Activated CD4-positive, alpha-beta T cell treated with anti-CD3 and anti-CD28 coated beads for 36 hours (primary cell): ENCODE results near the gene IVNS1ABP. TPM values are rescaled to one million over a fixed set of nuclear protein-coding genes. Genes with fewer than 3 reads are reported as not detected.
A peak's percentile ranks its signal among the peaks of the same experiment; 100 is the strongest.

ENCODE experiments used
- ATAC-seq: fragments of 200-7000 bp; cut with Tn5 transposase; one replicate; pipeline ENCODE4 v1.10.0; 2021; ENCODE audit warnings: mild to moderate bottlenecking, moderate library complexity
- CTCF ChIA-PET: fragments of 350-600 bp; sonication (Branson Sonifier 250); formaldehyde crosslinking; loops from one replicate; lab custom pipeline; 2021; ENCODE audit warnings: antibody characterized with exemption; lab: Charles Lee
- POLR2A ChIA-PET: fragments of 350-600 bp; sonication (Branson Sonifier 250); formaldehyde crosslinking; loops from one replicate; lab custom pipeline; 2021; ENCODE audit warnings: antibody characterized with exemption, inconsistent platforms; lab: Charles Lee
- DNase-seq: peaks from one replicate; pipeline ENCODE4 v3.0.0-alpha.2; 2020
- H3K27ac Mint-ChIP-seq: one replicate; pipeline ENCODE4 v1.8.0; 2021; ENCODE audit warnings: mixed read lengths
- H3K27me3 Mint-ChIP-seq: one replicate; pipeline ENCODE4 v1.8.0; 2021; ENCODE audit warnings: mixed read lengths
- H3K36me3 Mint-ChIP-seq: one replicate; pipeline ENCODE4 v1.8.0; 2021; ENCODE audit warnings: low read depth, mixed read lengths
- H3K4me1 Mint-ChIP-seq: one replicate; pipeline ENCODE4 v1.8.0; 2021; ENCODE audit warnings: mixed read lengths
- H3K4me3 Mint-ChIP-seq: one replicate; pipeline ENCODE4 v1.8.0; 2021; ENCODE audit warnings: mild to moderate bottlenecking, moderate library complexity, mixed read lengths
- H3K9me3 Mint-ChIP-seq: one replicate; pipeline ENCODE4 v1.8.0; 2021; ENCODE audit warnings: low read depth, mixed read lengths
- intact Hi-C, 2 experiments: fragments of 100-400 bp; cut with DNase I in 1 of 2; cut with micrococcal nuclease in 1 of 2; formaldehyde crosslinking; loops; one replicate each; pipeline versions ENCODE4 v1.14.2 to v1.15.1; 2022 to 2024; cut with DNase I, micrococcal nuclease
- total RNA-seq, 2 experiments: library from RNA; stranded (reverse); gene quantifications; one replicate each; pipeline ENCODE4 v1.2.3, GENCODE V29; 2021

Gene IVNS1ABP
- total RNA-seq, 2 experiments from 2014 or later, result 116 to 129 TPM

GRCh38 chr1:185293967-185294542 is 23.0 kb downstream of the IVNS1ABP start:
- ATAC-seq, result no peak
- Mint-ChIP-seq H3K36me3 (peaks cover 55% of the 10 kb centered on the region), H3K4me1 (peaks cover 14% of the 10 kb centered on the region), H3K27me3 (no peaks in the 10 kb centered on the region), H3K9me3 (no peaks in the 10 kb centered on the region), H3K27ac (no peak overlapping the region), H3K4me3 (no peak overlapping the region)
- intact Hi-C loops, result no loop called here
- no peak for DNase-seq
- ChIA-PET POLR2A (no interaction called here), CTCF (interaction anchor here (0.7 to 1.0 kb wide), 2 partner anchors 11 to 291 kb away, joined by 3 read pairs; no protein-coding TSS in a partner anchor)

- H3K36me3 Mint-ChIP-seq, result peaks cover 42% of the 10 kb centered on the region
- H3K27ac Mint-ChIP-seq, result no peak overlapping the region
- ChIA-PET CTCF (interaction anchor here (1.1 to 1.2 kb wide), 2 partner anchors 11 to 122 kb away, joined by 3 read pairs; no protein-coding TSS in a partner anchor), POLR2A (interaction anchor here (0.8 kb wide), 1 partner anchor 467 kb away, joined by 3 read pairs; no protein-coding TSS in a partner anchor)
- H3K27me3 Mint-ChIP-seq, result no peaks in the 10 kb centered on the region
- intact Hi-C loops, result no loop called here
- no peak overlapping the region for H3K4me3 Mint-ChIP-seq
- H3K9me3 Mint-ChIP-seq, result no peaks in the 10 kb centered on the region
- H3K4me1 Mint-ChIP-seq, result peaks cover 12% of the 10 kb centered on the region
- ATAC-seq, result no peak
- no peak for DNase-seq
These were observed 24.8 kb downstream of the IVNS1ABP start for GRCh38 chr1:185292237-185292636.

GRCh38 chr1:185291652-185292051 is 25.4 kb downstream of the IVNS1ABP start:
- DNase-seq (no peak), ATAC-seq (no peak)
- no peak overlapping the region for H3K27ac Mint-ChIP-seq
- H3K4me1 Mint-ChIP-seq, result peaks cover 12% of the 10 kb centered on the region
- CTCF ChIA-PET, result interaction anchor here (0.7 to 1.1 kb wide), 2 partner anchors 10 to 121 kb away, joined by 3 to 4 read pairs; no protein-coding TSS in a partner anchor
- H3K36me3 Mint-ChIP-seq, result peaks cover 38% of the 10 kb centered on the region
- no peak overlapping the region for H3K4me3 Mint-ChIP-seq
- POLR2A ChIA-PET, result no interaction called here
- intact Hi-C loops, result no loop called here
- no peaks in the 10 kb centered on the region for H3K27me3 Mint-ChIP-seq
- no peaks in the 10 kb centered on the region for H3K9me3 Mint-ChIP-seq

GRCh38 chr1:185291159-185291558 is 25.9 kb downstream of the IVNS1ABP start:
- Mint-ChIP-seq H3K36me3 (peaks cover 33% of the 10 kb centered on the region), H3K27ac (no peak overlapping the region), H3K4me1 (peaks cover 12% of the 10 kb centered on the region), H3K9me3 (no peaks in the 10 kb centered on the region), H3K27me3 (no peaks in the 10 kb centered on the region), H3K4me3 (no peak overlapping the region)
- intact Hi-C loops, result no loop called here
- ATAC-seq, result peak; percentile 16
- DNase-seq, result no peak
- POLR2A ChIA-PET, result no interaction called here
- CTCF ChIA-PET, result interaction anchor here (0.7 kb wide), 1 partner anchor 9 kb away, joined by 4 read pairs; no protein-coding TSS in a partner anchor

- Mint-ChIP-seq H3K27me3 (no peaks in the 10 kb centered on the region), H3K27ac (no peak overlapping the region), H3K4me3 (no peak overlapping the region), H3K9me3 (no peaks in the 10 kb centered on the region), H3K36me3 (peaks cover 25% of the 10 kb centered on the region), H3K4me1 (peaks cover 19% of the 10 kb centered on the region)
- intact Hi-C loops, result no loop called here
- ChIA-PET CTCF (no interaction called here), POLR2A (no interaction called here)
- ATAC-seq (no peak), DNase-seq (no peak)
These were observed 27.2 kb downstream of the IVNS1ABP start for GRCh38 chr1:185289880-185290279.

- DNase-seq (no peak), ATAC-seq (no peak)
- Mint-ChIP-seq H3K27ac (no peak overlapping the region), H3K4me3 (no peak overlapping the region), H3K9me3 (no peaks in the 10 kb centered on the region), H3K27me3 (no peaks in the 10 kb centered on the region), H3K4me1 (peaks cover 26% of the 10 kb centered on the region), H3K36me3 (peaks cover 14% of the 10 kb centered on the region)
- CTCF ChIA-PET, result no interaction called here
- POLR2A ChIA-PET, result no interaction called here
- intact Hi-C loops, result no loop called here
These were observed 28.6 kb downstream of the IVNS1ABP start for GRCh38 chr1:185288435-185288834.

- CTCF ChIA-PET, result interaction anchor here (0.7 kb wide), 1 partner anchor 27 kb away, joined by 3 read pairs; no protein-coding TSS in a partner anchor
- Mint-ChIP-seq H3K27ac (no peak overlapping the region), H3K4me1 (peaks cover 31% of the 10 kb centered on the region), H3K9me3 (no peaks in the 10 kb centered on the region), H3K36me3 (peaks cover 13% of the 10 kb centered on the region), H3K27me3 (no peaks in the 10 kb centered on the region), H3K4me3 (no peak overlapping the region)
- DNase-seq (no peak), ATAC-seq (peak; percentile 17)
- POLR2A ChIA-PET, result no interaction called here
- intact Hi-C loops, result no loop called here
These were observed 29.6 kb downstream of the IVNS1ABP start for GRCh38 chr1:185287451-185287850.

GRCh38 chr1:185284533-185285276 is 32.3 kb downstream of the IVNS1ABP start:
- POLR2A ChIA-PET, result no interaction called here
- H3K36me3 Mint-ChIP-seq, result peaks cover 9% of the 10 kb centered on the region
- no peaks in the 10 kb centered on the region for H3K27me3 Mint-ChIP-seq
- CTCF ChIA-PET, result interaction anchor here (0.6 kb wide), 2 partner anchors 40 to 788 kb away, joined by 7 read pairs; no protein-coding TSS in a partner anchor
- H3K4me3 Mint-ChIP-seq, result no peak overlapping the region
- intact Hi-C loops, result no loop called here
- peak; percentile 32 for ATAC-seq
- peaks cover 5% of the 10 kb centered on the region for H3K9me3 Mint-ChIP-seq
- H3K4me1 Mint-ChIP-seq, result peaks cover 56% of the 10 kb centered on the region
- peak; percentile 26 for DNase-seq
- peak overlapping the region; percentile 39 for H3K27ac Mint-ChIP-seq

- ATAC-seq (no peak), DNase-seq (no peak)
- peaks cover 5% of the 10 kb centered on the region for H3K9me3 Mint-ChIP-seq
- intact Hi-C loops, result no loop called here
- H3K27ac Mint-ChIP-seq, result peak overlapping the region; percentile 39
- H3K4me3 Mint-ChIP-seq, result no peak overlapping the region
- CTCF ChIA-PET, result interaction anchor here (0.6 kb wide), 2 partner anchors 40 to 788 kb away, joined by 7 read pairs; no protein-coding TSS in a partner anchor
- H3K36me3 Mint-ChIP-seq, result peaks cover 5% of the 10 kb centered on the region
- H3K4me1 Mint-ChIP-seq, result peaks cover 57% of the 10 kb centered on the region
- POLR2A ChIA-PET, result no interaction called here
- no peaks in the 10 kb centered on the region for H3K27me3 Mint-ChIP-seq
These were observed 32.9 kb downstream of the IVNS1ABP start for GRCh38 chr1:185284116-185284515.

- Mint-ChIP-seq H3K36me3 (peaks cover 7% of the 10 kb centered on the region), H3K4me3 (peak overlapping the region; percentile 2), H3K9me3 (peaks cover 6% of the 10 kb centered on the region), H3K27ac (peak overlapping the region; percentile 92), H3K27me3 (no peaks in the 10 kb centered on the region), H3K4me1 (peaks cover 58% of the 10 kb centered on the region)
- intact Hi-C loops, result no loop called here
- ATAC-seq (peak; percentile 82), DNase-seq (peak; percentile 9)
- POLR2A ChIA-PET, result no interaction called here
- CTCF ChIA-PET, result interaction anchor here (0.9 to 1.0 kb wide), 2 partner anchors 28 to 41 kb away, joined by 3 read pairs; no protein-coding TSS in a partner anchor
These were observed 35.8 kb downstream of the IVNS1ABP start for GRCh38 chr1:185281245-185281644.

- no peaks in the 10 kb centered on the region for H3K27me3 Mint-ChIP-seq
- H3K4me3 Mint-ChIP-seq, result no peak overlapping the region
- peak overlapping the region; percentile 92 for H3K27ac Mint-ChIP-seq
- CTCF ChIA-PET, result interaction anchor here (0.6 to 0.9 kb wide), 2 partner anchors 17 to 29 kb away, joined by 3 to 4 read pairs; no protein-coding TSS in a partner anchor
- DNase-seq (no peak), ATAC-seq (no peak)
- POLR2A ChIA-PET, result interaction anchor here (1.2 kb wide), 1 partner anchor 19 kb away, joined by 3 read pairs; no protein-coding TSS in a partner anchor
- intact Hi-C loops, result no loop called here
- H3K9me3 Mint-ChIP-seq, result peaks cover 6% of the 10 kb centered on the region
- H3K4me1 Mint-ChIP-seq, result peaks cover 58% of the 10 kb centered on the region
- peaks cover 7% of the 10 kb centered on the region for H3K36me3 Mint-ChIP-seq
These were observed 36.5 kb downstream of the IVNS1ABP start for GRCh38 chr1:185280589-185280988.
